ENCODE results near the gene MT1M.
"Not testable (repeated sequence)": the region's sequence is repeated elsewhere in the genome, so short reads cannot be mapped to it uniquely, and the experiment has no call there.

MT1M gene

DNA sequence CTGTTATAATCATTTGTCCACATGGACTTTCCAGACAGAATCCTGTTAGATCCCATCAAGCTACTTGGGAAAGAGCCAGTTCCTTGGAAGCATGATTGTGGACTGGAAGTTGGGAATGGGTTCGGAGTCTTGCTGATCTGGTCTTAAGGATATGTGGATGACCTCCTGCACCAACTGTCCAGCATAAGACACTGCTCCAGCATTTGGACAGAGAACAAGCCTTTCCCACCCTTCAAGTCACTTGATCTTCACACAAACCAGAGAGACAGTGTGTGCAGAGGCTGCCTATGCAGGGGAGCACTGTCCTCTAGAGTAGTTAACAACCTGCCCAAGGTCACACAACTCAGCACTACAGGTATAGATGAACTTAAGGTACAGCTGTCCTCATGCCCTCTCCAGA, 13.4 kb downstream of the MT1M start:
- DNase-seq: no peak

GRCh38 chr16:56647641-56648431, 15.4 kb downstream of the MT1M start:
- no peak for DNase-seq

- DNase-seq: no peak
Observed at GRCh38 chr16:56649271-56649670, 16.8 kb downstream of the MT1M start.

GRCh38 chr16:56649820-56650219, 17.4 kb downstream of the MT1M start:
- no peak for DNase-seq

DNA sequence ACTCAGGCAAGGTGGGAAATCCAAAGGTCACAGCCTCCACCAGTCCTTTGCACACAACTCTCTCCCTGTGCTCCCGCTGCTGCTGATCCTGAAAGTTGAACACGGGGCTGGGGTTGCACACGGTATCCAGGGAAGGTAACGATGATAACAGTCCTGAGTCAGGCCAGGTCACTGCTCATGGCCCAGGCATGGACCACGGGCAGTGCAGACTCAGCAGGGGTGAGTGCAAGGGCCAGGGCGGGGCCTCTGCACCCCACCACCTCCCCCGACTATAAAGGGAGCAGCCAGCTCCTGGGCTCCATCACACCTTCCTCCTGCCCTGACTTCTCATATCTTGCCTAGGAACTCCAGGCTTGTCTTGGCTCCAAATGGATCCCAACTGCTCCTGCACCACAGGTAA, 19.1 kb downstream of the MT1M start, which contains the start of gene MT1B:
Gene MT1B (plus strand): TSS at position 301 of the 400 bp plus-strand sequence. CDS start 68 bp downstream, at position 369.
- no peak for DNase-seq

GRCh38 chr16:56652600-56652999, 20.1 kb downstream of the MT1M start:
- DNase-seq: no peak

DNA sequence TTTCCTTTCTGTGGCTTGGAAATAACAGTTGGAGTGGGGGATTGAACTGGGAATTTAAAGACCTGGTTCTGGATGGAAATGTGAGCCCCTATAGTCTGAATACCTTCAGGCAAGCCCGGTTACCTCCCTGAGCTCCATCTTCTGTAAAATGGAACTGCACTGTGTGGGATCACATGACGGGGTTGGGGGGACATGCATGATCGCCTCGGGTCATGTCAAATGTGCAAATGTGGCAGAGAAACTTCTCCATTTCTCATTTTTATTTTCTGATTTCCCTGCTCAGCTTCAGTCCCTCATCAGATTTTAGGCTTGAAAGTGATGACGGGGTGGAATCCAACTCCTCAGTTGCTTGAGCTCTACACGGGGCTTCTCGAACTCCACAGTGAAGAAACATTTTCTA, 20.8 kb downstream of the MT1M start:
- no peak for DNase-seq

- DNase-seq: peak in 34 of 56 donors; percentile 16 to 81 (median 39)
Observed at GRCh38 chr16:56657555-56658326, 25.3 kb downstream of the MT1M start, which contains the start of gene MT1F. Gene MT1F, plus strand, starts transcription at chr16:56657959. Its CDS starts 100 bp downstream, at chr16:56658059.

GRCh38 chr16:56658327-56658875, 25.9 kb downstream of the MT1M start:
- peak in 1 of 56 donors; percentile 19 for DNase-seq

DNA sequence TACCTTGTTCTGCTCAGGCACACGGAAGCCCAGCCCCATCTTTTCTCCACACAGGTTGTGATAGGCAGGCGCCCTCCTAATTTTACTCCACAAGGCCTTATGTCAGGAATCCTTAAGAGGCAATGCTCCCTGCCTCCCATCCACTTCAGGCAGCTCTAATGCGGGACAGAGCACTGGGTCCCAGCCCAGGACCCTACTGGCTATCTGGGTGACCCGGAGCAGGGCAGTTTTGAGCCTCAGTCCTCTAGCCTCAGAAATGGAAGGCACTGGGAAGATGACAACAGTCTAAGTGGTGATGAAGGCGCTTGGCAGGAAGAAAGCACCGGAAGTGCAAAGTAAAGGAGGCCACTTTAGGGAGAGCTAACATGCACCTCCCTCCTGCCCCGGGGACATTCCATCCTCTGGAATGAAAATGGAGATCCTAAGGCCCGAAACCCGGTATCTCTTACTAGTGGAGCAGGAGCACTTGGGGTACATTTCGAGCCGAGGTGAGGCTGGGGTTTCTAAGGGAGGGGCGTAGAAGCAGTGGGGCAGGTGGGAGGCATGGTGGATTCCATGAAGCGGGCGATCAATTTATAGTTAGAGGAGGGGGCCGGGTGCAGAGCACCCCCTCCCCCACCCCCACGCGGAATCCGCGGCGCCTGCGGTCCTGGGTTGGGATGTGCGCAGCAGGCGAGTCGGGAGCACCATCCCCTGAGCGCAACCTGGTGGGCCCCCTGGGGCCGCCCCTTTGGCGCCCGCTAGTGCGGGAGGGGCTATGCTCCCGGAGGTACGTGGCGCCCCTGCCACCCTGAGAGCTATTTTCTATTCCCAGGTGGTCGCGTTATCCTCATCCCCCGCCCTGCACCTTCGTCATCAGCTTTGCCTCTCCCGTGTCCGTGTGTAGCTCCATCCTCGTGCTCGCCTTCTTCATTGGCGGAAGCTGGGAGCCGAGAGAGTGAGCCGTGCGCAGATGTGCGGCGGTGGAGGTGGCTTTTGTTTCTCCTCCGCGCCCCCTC, 30.2 kb downstream of the MT1M start:
- peak in 20 of 56 donors; percentile 9 to 68 (median 38) for DNase-seq

DNA sequence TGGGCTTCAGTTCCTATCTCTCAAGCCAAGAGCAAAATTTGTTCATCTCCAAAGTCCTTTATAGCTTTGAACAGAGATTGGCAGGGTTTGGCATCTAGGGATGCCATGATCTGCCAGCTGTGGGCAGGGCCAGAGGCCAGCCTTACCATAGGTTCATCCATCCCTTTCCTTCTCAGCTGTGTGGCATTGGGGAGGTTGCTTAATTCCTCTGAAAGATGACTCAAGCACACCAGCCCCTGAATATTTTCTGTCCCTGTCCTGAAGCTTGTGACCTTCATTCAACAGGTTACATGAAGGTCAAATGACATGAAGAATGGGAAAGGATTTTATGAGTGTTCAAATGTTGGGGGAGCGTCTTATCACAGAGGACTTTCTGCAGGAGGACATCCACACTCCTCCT, 32.0 kb downstream of the MT1M start:
- no peak for DNase-seq

- not testable (repeated sequence) for DNase-seq
Observed at GRCh38 chr16:56665286-56666261, 33.1 kb downstream of the MT1M start.

- peak in 16 of 56 donors; percentile 19 to 66 (median 34) for DNase-seq
Observed at GRCh38 chr16:56667581-56668571, 35.4 kb downstream of the MT1M start, which contains the start of gene MT1G. Gene MT1G, minus strand, starts transcription at chr16:56668065. Its CDS starts 72 bp downstream, at chr16:56667993.

DNA sequence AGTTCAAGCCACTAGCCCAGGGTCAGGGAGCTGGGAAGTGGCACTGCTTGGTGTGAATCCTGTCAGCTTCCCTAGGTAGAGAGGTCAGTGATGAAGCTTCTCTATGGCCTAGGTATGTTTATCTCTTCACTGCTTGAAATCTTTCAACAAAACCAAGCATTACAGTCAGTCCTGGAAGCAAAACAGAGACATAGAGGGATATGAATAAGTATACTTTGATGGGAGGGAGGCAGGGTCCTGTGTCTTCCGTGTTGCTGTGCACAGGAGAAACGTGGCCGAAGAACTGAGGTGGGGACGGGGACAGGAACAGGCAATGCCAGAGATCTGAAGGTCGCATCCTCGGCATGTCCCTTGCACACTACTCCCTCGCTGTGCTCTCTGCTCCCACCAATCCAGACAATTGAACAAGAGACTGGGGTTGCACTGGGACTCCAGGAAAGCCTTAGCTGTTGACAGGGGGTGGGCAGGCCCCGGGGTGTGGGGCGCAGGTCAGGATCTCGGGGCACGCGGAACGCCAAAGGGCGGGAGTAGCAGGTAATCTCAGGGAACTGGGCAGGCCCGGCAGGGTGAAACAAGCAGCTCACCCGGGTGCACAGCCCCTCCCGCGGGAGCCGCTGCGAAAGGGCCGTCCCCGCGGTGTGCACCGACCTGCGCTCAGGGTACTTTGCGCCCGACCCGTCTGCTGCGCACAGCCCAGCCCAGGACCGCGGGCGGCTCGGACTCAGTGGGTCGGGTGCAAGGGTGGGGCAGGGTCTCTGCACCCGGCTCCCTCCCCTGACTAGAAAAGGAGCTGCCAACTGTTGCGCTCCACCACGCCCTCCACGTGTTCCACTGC, 36.8 kb downstream of the MT1M start, which contains the start of gene MT1H:
Gene MT1H (plus strand): TSS at position 810 of the 835 bp plus-strand sequence. CDS start 71 bp downstream, outside the sequence.
- DNase-seq: peak in 4 of 56 donors; percentile 8 to 35 (median 16)

DNA sequence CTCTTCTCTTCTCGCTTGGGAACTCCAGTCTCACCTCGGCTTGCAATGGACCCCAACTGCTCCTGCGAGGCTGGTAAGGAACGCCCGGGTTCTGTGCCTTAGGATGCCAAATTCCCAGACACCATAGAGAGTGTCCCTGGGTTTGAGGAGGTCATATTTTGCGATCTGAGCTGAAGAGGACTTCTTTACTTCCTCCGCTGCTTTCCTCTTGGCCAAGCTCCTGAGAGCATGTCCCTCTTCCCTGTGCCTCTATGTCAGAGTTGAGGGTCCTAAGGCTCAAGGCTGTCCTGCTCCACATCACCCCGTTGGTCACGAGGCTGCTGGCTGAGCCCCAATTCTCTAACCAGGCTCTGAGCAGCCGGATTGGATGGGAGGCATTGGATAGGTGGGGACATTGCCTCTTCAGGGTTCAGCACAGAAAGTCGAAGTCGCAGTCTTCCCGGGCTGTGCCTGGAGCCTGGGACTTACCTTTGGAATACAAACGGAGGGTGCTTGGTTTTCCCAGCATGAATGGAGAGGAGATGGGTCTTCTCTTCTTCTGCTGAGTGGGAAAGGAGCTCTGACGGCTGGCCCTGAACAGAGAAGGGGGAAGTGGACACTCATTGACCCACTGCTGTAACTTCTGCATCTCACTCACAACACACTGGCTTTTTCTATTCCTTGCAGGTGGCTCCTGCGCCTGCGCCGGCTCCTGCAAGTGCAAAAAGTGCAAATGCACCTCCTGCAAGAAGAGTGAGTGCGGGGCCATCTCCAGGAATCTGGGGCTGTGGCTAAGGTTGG, 37.6 kb downstream of the MT1M start:
- DNase-seq: peak in 1 of 56 donors; percentile 18

DNA sequence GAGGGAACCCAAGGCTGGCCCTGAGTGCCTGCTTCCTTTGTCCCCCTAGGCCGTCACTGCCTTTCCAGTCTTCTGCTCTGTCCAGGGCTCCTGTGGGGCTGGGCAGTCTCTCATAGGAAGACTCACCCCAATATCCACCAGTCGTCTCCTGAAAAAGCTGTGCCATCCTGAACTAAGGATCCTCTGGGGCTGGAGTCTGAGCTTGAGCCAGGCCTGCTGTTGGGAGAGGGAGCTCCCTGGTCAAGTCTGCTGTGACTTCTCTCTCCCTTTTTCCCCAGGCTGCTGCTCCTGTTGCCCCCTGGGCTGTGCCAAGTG, 38.1 kb downstream of the MT1M start:
- DNase-seq: no peak
